ENCODE results near the gene UQCR11. TPM values are rescaled to one million over a fixed set of nuclear protein-coding genes. Genes with fewer than 3 reads are reported as not detected.

The UQCR11 gene
- total RNA-seq, 1 donor from 2014 or later, result 195 TPM

DNA sequence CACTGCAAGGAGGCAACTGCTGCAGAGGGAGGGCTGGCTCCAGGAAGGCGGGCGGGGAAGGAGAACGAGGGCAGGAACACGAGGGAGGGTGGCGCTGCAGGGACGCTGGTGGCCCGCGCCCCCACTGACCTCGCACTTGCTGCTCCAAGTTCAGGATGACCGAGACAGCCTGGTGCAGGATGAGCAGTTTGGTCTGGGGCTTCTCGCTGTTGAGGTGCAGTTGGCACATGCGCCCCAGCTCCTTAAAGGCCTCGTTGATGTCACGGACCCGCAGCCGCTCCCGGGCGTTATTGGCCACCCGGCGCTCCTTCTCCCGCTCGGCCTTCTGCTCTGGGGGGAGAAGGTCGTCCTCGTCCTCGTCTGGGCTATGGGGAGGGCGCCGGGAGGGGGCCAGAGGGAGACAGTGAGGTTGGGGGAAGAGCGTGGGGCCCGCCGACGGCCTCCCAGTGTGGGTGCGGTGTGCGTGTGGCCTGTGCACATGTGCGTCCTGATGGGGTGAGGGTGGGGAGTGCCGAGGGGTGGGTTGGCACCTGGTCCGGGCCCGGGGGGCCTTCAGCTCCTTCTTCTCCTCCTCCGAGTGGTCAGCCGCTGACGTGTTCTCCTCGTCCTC, 10.0 kb upstream of the UQCR11 start:
- intact Hi-C loops (cut with micrococcal nuclease), result no loop called here
- no peak overlapping the region for H3K27ac Mint-ChIP-seq
- H3K9me3 Mint-ChIP-seq, result no peaks in the 10 kb centered on the region
- H3K4me3 Mint-ChIP-seq, result no peak overlapping the region
- no peaks in the 10 kb centered on the region for H3K27me3 Mint-ChIP-seq
- DNase-seq, result no peak
- H3K4me1 Mint-ChIP-seq, result peaks cover 10% of the 10 kb centered on the region
- H3K36me3 Mint-ChIP-seq (ENCODE audit: low read depth), result peaks cover 50% of the 10 kb centered on the region

GRCh38 chr19:1613808-1614570, 8.7 kb upstream of the UQCR11 start:
- intact Hi-C loops (cut with micrococcal nuclease), result no loop called here
- Mint-ChIP-seq H3K36me3 (ENCODE audit: low read depth) (peaks cover 55% of the 10 kb centered on the region), H3K4me1 (peaks cover 15% of the 10 kb centered on the region), H3K27me3 (no peaks in the 10 kb centered on the region), H3K27ac (no peak overlapping the region), H3K4me3 (no peak overlapping the region), H3K9me3 (no peaks in the 10 kb centered on the region)
- DNase-seq, result no peak

DNA sequence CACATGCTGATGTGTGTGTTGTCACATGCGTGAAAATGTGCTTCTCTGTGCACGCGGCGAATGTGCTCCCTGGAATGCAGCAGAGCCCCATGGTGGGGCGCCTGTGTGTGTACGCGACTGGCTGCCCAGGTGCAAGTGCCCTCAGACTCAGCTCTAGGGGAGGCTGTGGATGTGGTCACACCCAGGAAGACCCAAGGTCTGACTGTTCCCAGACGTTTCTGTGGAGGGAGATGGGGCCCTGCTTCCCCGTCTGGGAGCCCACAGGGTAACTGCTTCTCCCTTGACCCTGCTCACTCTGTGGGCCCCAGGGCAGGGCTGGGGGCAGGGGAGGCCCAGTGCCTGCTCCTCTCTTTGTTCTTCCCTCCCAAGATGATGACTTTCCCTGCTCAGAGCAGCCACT, 7.9 kb upstream of the UQCR11 start:
- peaks cover 17% of the 10 kb centered on the region for H3K4me1 Mint-ChIP-seq
- H3K27ac Mint-ChIP-seq, result no peak overlapping the region
- DNase-seq, result no peak
- H3K27me3 Mint-ChIP-seq, result no peaks in the 10 kb centered on the region
- intact Hi-C loops (cut with micrococcal nuclease), result no loop called here
- no peak overlapping the region for H3K4me3 Mint-ChIP-seq
- H3K36me3 Mint-ChIP-seq (ENCODE audit: low read depth), result peaks cover 51% of the 10 kb centered on the region
- no peaks in the 10 kb centered on the region for H3K9me3 Mint-ChIP-seq

GRCh38 chr19:1612114-1613086, 7.1 kb upstream of the UQCR11 start:
- no peak overlapping the region for H3K27ac Mint-ChIP-seq
- intact Hi-C loops (cut with micrococcal nuclease), result no loop called here
- DNase-seq, result no peak

DNA sequence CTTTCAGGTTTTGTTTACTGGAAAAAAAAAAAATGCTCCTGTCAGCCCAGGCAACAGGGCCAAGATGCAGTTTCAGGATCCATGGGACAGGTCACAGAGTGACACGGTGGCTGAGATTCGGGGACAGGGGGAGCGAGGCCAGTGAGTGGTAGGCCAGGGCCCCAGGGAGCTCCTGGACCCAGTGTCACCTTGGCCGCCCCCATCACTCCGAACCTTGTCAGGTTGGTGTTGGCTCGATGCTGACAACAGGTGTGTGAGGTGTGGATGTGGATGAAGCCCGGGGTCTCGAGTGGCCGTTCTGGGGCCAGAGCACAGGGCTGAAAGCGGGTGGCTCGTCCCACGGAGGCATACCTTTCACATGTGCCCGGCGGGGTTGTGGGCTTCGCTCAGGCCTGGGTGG, 6.1 kb upstream of the UQCR11 start:
- Mint-ChIP-seq H3K4me3 (no peak overlapping the region), H3K36me3 (ENCODE audit: low read depth) (peaks cover 40% of the 10 kb centered on the region), H3K4me1 (peaks cover 12% of the 10 kb centered on the region), H3K27me3 (no peaks in the 10 kb centered on the region), H3K9me3 (no peaks in the 10 kb centered on the region), H3K27ac (no peak overlapping the region)
- intact Hi-C loops (cut with micrococcal nuclease), result no loop called here
- no peak for DNase-seq

More at GRCh38 chr19:1612114-1613086, 7.1 kb upstream of the UQCR11 start:
- Mint-ChIP-seq H3K9me3 (no peaks in the 10 kb centered on the region), H3K4me3 (no peak overlapping the region), H3K4me1 (peaks cover 14% of the 10 kb centered on the region), H3K27me3 (no peaks in the 10 kb centered on the region), H3K36me3 (ENCODE audit: low read depth) (peaks cover 48% of the 10 kb centered on the region)

DNA sequence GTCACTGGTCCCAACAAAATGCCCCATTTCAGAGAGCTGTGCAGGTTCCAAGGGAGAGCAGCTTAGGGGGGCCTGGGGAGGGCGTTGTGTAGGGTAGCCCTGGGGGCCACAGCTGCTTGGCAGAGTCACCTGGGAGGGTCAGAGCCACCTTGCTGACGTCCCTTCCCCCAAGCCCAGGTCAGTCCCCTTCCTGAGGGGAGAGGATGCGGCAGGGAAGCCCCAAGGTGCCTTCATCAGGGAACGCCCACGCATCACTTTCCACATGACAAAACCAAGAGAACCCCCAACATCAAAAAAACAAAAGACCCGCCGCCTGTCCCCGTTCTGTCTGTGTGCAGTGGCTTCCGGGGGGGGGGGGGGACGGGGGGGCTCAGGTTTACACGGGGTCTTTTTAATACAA, 5.3 kb upstream of the UQCR11 start:
- H3K9me3 Mint-ChIP-seq, result no peaks in the 10 kb centered on the region
- H3K4me1 Mint-ChIP-seq, result peaks cover 16% of the 10 kb centered on the region
- no peak overlapping the region for H3K4me3 Mint-ChIP-seq
- intact Hi-C loops (cut with micrococcal nuclease), result no loop called here
- no peaks in the 10 kb centered on the region for H3K27me3 Mint-ChIP-seq
- no peak for DNase-seq
- H3K27ac Mint-ChIP-seq, result no peak overlapping the region
- peaks cover 35% of the 10 kb centered on the region for H3K36me3 Mint-ChIP-seq (ENCODE audit: low read depth)

DNA sequence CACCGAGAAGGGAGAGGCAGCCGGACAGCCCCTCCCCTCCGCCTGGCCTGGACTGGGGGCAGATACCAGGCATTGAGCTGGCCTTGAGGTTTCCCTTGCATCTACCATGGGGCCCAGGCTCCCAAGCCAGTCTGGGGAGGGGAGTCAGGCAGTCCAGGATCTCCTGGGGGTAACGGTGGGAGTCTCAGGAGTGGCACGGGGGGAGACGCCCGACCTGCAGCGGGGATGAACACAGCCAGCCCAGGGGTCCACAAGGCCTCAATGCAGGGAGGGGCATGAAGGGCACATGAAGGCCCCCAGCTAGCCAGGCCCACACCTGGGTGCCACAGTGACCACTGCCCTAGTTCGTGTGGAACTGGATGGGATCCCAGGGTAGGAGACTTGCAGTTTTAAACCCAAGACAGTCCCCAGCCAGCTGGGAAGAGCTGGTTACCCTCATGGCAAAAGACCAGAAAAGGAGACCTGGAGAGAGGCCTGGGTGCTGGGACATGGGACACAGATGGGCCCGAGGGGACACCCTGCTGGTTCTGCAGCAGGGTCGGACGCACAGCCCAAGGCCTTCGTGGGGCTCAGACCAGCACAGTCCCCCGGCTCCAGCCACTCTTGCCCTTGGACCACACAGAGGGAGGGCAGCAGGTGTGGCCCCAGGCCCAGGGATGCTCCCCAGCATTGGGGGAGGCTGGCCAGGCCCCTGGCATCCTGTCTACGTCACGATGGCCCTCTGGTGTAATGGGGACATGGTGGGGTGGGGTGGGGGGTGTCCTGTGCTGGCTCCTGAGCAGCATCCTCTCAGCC, 4.6 kb upstream of the UQCR11 start:
- H3K27ac Mint-ChIP-seq, result no peak overlapping the region
- intact Hi-C loops (cut with micrococcal nuclease), result loop anchor here (5.0 kb wide), 1 partner anchor 62 kb away; no protein-coding TSS in a partner anchor
- no peak for DNase-seq
- peaks cover 30% of the 10 kb centered on the region for H3K36me3 Mint-ChIP-seq (ENCODE audit: low read depth)
- peak overlapping the region; percentile 52 for H3K4me3 Mint-ChIP-seq
- no peaks in the 10 kb centered on the region for H3K9me3 Mint-ChIP-seq
- H3K27me3 Mint-ChIP-seq, result no peaks in the 10 kb centered on the region
- H3K4me1 Mint-ChIP-seq, result peaks cover 18% of the 10 kb centered on the region

DNA sequence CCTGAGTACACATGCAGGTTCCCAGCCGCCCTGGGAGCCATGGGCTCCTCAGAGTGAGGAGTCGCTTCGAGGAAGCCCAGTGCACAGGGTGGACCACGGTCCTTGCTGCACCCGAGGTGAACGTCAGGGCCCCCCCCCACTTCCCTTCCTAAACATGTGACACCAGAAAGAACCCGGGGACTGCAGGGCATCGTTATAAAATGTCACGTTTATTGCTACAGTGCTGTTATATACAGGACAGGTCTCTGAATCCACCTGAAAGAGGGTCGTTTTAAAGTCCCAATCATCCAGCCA, 3.8 kb upstream of the UQCR11 start:
- no peak for DNase-seq
- Mint-ChIP-seq H3K9me3 (no peaks in the 10 kb centered on the region), H3K27me3 (no peaks in the 10 kb centered on the region), H3K4me3 (peak overlapping the region; percentile 32), H3K4me1 (peaks cover 19% of the 10 kb centered on the region), H3K36me3 (ENCODE audit: low read depth) (peaks cover 24% of the 10 kb centered on the region), H3K27ac (no peak overlapping the region)
- intact Hi-C loops (cut with micrococcal nuclease), result loop anchor here (5.0 kb wide), 1 partner anchor 63 kb away; no protein-coding TSS in a partner anchor

DNA sequence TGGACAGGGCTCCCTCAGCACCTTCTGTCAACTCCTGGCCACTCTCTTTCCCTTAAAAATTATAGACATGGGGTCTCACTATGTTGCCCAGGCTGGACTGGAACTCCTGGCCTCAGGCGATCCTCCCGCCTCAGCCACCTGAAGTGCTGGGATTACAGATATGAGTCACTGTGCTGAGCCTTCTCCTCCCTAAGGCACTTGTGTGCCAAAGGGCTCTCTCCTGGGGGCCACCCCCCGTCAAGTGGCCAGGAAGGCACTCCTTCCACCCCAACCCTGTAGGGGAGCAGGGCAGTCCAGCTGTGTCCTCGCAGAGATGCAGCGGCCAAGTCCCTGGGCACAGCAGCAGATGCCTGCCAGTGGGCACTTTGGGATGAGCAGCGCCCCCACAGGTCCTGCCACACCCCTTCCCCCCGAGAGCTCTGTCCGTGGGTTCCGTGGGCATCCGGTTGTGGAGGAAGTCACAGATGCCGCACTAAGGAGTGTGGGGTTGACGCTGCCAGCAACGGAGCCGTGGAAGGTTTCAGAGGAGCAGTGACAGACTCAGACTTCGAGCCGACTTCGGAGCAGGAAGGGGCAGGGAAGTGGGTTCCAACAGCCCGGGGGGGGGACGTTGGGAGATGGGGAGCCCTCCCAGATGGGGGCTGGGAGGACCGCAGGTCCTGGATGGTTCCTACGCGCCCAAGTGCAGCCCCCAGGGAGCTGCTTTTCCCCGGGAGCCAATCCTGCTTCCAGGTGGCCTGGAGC, 3.3 kb upstream of the UQCR11 start:
- intact Hi-C loops (cut with micrococcal nuclease), result loop anchor here (5.0 kb wide), 1 partner anchor 64 kb away; no protein-coding TSS in a partner anchor
- Mint-ChIP-seq H3K27ac (no peak overlapping the region), H3K36me3 (ENCODE audit: low read depth) (peaks cover 24% of the 10 kb centered on the region), H3K9me3 (no peaks in the 10 kb centered on the region), H3K4me1 (peaks cover 19% of the 10 kb centered on the region), H3K27me3 (no peaks in the 10 kb centered on the region), H3K4me3 (peak overlapping the region; percentile 43)
- DNase-seq, result peak; percentile 73

GRCh38 chr19:1606138-1606651, 933 bp upstream of the UQCR11 start:
- Mint-ChIP-seq H3K4me3 (peak overlapping the region; percentile 95), H3K27ac (peak overlapping the region; percentile 99), H3K36me3 (ENCODE audit: low read depth) (peaks cover 27% of the 10 kb centered on the region), H3K4me1 (peaks cover 24% of the 10 kb centered on the region), H3K9me3 (no peaks in the 10 kb centered on the region), H3K27me3 (no peaks in the 10 kb centered on the region)
- DNase-seq, result no peak
- intact Hi-C loops (cut with micrococcal nuclease), result loop anchor here (5.0 kb wide), 1 partner anchor 66 kb away; no protein-coding TSS in a partner anchor

DNA sequence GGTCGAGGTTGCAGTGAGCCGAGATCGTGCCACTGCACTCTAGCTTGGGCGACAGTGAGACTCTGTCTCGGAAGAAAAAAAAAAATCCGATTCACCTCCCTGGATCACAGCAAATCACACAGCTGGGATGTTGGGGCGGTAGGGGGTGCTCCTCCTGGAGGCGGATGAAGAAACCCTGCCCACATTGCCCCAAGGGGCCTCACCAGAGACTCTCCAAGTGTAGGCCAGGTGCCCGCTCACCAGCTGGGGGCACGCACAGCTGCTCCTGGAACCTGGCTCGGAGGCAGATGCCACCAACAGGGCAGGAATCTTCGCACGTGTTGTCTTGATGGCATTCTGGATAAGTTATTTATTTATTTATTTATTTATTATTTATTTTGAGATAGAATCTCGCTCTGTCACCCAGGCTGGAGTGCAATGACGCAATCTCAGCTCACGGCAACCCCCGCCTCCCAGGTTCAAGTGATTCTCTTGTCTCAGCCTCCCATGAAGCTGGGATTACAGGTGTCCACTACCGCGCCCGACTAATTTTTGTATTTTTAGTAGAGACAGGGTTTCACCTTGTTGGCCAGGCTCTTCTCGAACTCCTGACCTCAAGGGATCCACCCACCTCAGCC, 3.1 kb downstream of the UQCR11 start:
- no peak overlapping the region for H3K27ac Mint-ChIP-seq
- no peak for DNase-seq
- peaks cover 14% of the 10 kb centered on the region for H3K4me1 Mint-ChIP-seq
- H3K9me3 Mint-ChIP-seq, result no peaks in the 10 kb centered on the region
- no peak overlapping the region for H3K4me3 Mint-ChIP-seq
- H3K27me3 Mint-ChIP-seq, result no peaks in the 10 kb centered on the region
- peaks cover 28% of the 10 kb centered on the region for H3K36me3 Mint-ChIP-seq (ENCODE audit: low read depth)
- intact Hi-C loops (cut with micrococcal nuclease), result no loop called here

DNA sequence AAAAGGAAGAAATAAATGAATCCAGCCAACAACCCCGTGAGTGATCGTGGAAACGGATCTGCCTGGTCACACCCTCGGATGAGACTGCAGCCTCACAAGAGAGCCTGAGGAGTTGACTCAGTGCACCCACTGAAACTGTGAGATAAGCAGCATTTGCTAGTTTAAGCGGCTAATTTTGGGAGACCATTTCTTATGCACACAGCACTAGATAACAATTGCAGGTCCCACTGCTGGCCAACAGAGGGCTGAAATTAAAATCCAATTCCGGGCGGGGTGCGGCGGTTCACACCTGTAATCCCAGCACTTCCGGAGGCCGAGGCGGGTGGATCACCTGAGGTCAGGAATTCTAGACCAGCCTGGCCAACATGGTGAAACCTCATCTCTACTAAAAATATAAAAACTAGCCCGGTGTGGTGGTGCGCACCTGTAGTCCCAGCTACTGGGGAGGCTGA, 3.6 kb downstream of the UQCR11 start:
- no peak overlapping the region for H3K4me3 Mint-ChIP-seq
- no peaks in the 10 kb centered on the region for H3K9me3 Mint-ChIP-seq
- intact Hi-C loops (cut with micrococcal nuclease), result no loop called here
- no peak overlapping the region for H3K27ac Mint-ChIP-seq
- no peak for DNase-seq
- peaks cover 12% of the 10 kb centered on the region for H3K4me1 Mint-ChIP-seq
- H3K36me3 Mint-ChIP-seq (ENCODE audit: low read depth), result peaks cover 30% of the 10 kb centered on the region
- H3K27me3 Mint-ChIP-seq, result no peaks in the 10 kb centered on the region
